ENCODE data around the gene SLC6A6.

DNA sequence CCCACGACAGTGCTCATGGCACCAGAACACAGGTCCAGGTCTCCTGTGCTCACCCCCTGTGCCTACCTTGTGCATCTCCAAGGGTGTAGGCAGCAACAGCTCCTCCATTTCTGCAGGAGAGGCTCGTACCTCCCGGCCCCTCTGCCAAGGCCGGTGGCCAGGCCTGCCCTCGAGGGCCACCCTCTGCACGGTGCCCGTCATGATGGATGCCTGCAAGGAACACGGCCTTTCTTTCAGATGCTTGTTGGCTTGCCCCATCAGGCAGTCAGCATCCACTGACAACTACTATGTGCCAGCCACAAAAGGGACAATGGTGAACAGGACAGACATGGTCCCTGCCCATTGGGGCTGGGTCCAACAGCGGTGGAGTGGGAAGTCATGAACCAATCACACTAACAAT lies 93.9 kb downstream of the SLC6A6 start:
- no peak for TF ChIP-seq POLR2A (IDR thresholded peaks at IDR 0.05; ENCODE audit: low read length)
- no peak for TF ChIP-seq GATA1 (IDR thresholded peaks at IDR 0.05; ENCODE audit: low read depth, low read length)

Data from erythroblast (primary cell).